Memory B cell (primary cell): ENCODE measurements around the gene ACAA2.

ENCODE experiments used
- ATAC-seq: fragments of 150-1000 bp; cut with Tn5 transposase; 2 replicates; pipeline ENCODE4 v1.10.0; 2021; ENCODE audit warnings: low read depth, mild to moderate bottlenecking, moderate library complexity
- DNase-seq, 2 donors: peaks; one replicate each; pipeline ENCODE4 v3.0.0; 2022; ENCODE audit warnings: low spot score in 2 of 2
- H3K27ac Mint-ChIP-seq: one replicate; pipeline ENCODE4 v1.8.0; 2022; ENCODE audit warnings: mild to moderate bottlenecking, moderate library complexity, mixed read lengths
- H3K27me3 Mint-ChIP-seq: one replicate; pipeline ENCODE4 v1.8.0; 2022; ENCODE audit warnings: mixed read lengths
- H3K36me3 Mint-ChIP-seq: one replicate; pipeline ENCODE4 v1.8.0; 2022; ENCODE audit warnings: mild to moderate bottlenecking, mixed read lengths
- H3K4me1 Mint-ChIP-seq: one replicate; pipeline ENCODE4 v1.8.0; 2022; ENCODE audit warnings: mixed read lengths
- H3K4me3 Mint-ChIP-seq: one replicate; pipeline ENCODE4 v1.8.0; 2022; ENCODE audit warnings: mild to moderate bottlenecking, moderate library complexity, mixed read lengths
- H3K9me3 Mint-ChIP-seq: one replicate; pipeline ENCODE4 v1.8.0; 2022; ENCODE audit warnings: mixed read lengths

Gene ACAA2

GRCh38 chr18:49742316-49743116 lies 70.8 kb downstream of the ACAA2 start:
- no peaks in the 10 kb centered on the region for H3K36me3 Mint-ChIP-seq
- no peak for DNase-seq
- H3K4me3 Mint-ChIP-seq = no peak overlapping the region
- no peak overlapping the region for H3K27ac Mint-ChIP-seq
- ATAC-seq = no peak
- no peaks in the 10 kb centered on the region for H3K9me3 Mint-ChIP-seq
- H3K27me3 Mint-ChIP-seq = peaks cover 9% of the 10 kb centered on the region
- no peaks in the 10 kb centered on the region for H3K4me1 Mint-ChIP-seq

- Mint-ChIP-seq H3K4me1 (no peaks in the 10 kb centered on the region), H3K27me3 (peaks cover 9% of the 10 kb centered on the region), H3K36me3 (no peaks in the 10 kb centered on the region), H3K4me3 (no peak overlapping the region), H3K9me3 (no peaks in the 10 kb centered on the region), H3K27ac (no peak overlapping the region)
- DNase-seq (no peak), ATAC-seq (no peak)
Measured at GRCh38 chr18:49739275-49739674, 74.1 kb downstream of the ACAA2 start.

GRCh38 chr18:49738721-49739120 lies 74.6 kb downstream of the ACAA2 start:
- no peak for DNase-seq
- Mint-ChIP-seq H3K4me3 (no peak overlapping the region), H3K4me1 (no peaks in the 10 kb centered on the region), H3K9me3 (peaks cover 2% of the 10 kb centered on the region), H3K27ac (no peak overlapping the region), H3K36me3 (no peaks in the 10 kb centered on the region), H3K27me3 (peaks cover 12% of the 10 kb centered on the region)
- ATAC-seq = no peak

- DNase-seq = no peak
- ATAC-seq = no peak
- peaks cover 2% of the 10 kb centered on the region for H3K9me3 Mint-ChIP-seq
- H3K4me3 Mint-ChIP-seq = no peak overlapping the region
- no peak overlapping the region for H3K27ac Mint-ChIP-seq
- H3K4me1 Mint-ChIP-seq = no peaks in the 10 kb centered on the region
- H3K27me3 Mint-ChIP-seq = peaks cover 9% of the 10 kb centered on the region
- H3K36me3 Mint-ChIP-seq = no peaks in the 10 kb centered on the region
Measured at GRCh38 chr18:49734836-49735235, 78.5 kb downstream of the ACAA2 start.

GRCh38 chr18:49733896-49734585 lies 79.3 kb downstream of the ACAA2 start:
- H3K9me3 Mint-ChIP-seq = peaks cover 2% of the 10 kb centered on the region
- no peaks in the 10 kb centered on the region for H3K36me3 Mint-ChIP-seq
- ATAC-seq = no peak
- no peak for DNase-seq
- no peak overlapping the region for H3K27ac Mint-ChIP-seq
- H3K27me3 Mint-ChIP-seq = peaks cover 9% of the 10 kb centered on the region
- H3K4me1 Mint-ChIP-seq = no peaks in the 10 kb centered on the region
- no peak overlapping the region for H3K4me3 Mint-ChIP-seq

GRCh38 chr18:49733321-49733720 lies 80.0 kb downstream of the ACAA2 start:
- no peak for DNase-seq
- no peaks in the 10 kb centered on the region for H3K4me1 Mint-ChIP-seq
- no peak overlapping the region for H3K4me3 Mint-ChIP-seq
- no peak for ATAC-seq
- H3K27me3 Mint-ChIP-seq = peaks cover 9% of the 10 kb centered on the region
- no peaks in the 10 kb centered on the region for H3K36me3 Mint-ChIP-seq
- no peak overlapping the region for H3K27ac Mint-ChIP-seq
- H3K9me3 Mint-ChIP-seq = peaks cover 2% of the 10 kb centered on the region
